GM18870 (cell line): Measurements from ENCODE around the gene CENPP.

ENCODE experiments used
- ATAC-seq: cut with Tn5 transposase; IDR thresholded peaks from one replicate; pipeline ENCODE4 v1.9.1; 2021; ENCODE audit warnings: moderate library complexity; ENCODE audit not compliant: unreplicated experiment

CENPP gene

DNA sequence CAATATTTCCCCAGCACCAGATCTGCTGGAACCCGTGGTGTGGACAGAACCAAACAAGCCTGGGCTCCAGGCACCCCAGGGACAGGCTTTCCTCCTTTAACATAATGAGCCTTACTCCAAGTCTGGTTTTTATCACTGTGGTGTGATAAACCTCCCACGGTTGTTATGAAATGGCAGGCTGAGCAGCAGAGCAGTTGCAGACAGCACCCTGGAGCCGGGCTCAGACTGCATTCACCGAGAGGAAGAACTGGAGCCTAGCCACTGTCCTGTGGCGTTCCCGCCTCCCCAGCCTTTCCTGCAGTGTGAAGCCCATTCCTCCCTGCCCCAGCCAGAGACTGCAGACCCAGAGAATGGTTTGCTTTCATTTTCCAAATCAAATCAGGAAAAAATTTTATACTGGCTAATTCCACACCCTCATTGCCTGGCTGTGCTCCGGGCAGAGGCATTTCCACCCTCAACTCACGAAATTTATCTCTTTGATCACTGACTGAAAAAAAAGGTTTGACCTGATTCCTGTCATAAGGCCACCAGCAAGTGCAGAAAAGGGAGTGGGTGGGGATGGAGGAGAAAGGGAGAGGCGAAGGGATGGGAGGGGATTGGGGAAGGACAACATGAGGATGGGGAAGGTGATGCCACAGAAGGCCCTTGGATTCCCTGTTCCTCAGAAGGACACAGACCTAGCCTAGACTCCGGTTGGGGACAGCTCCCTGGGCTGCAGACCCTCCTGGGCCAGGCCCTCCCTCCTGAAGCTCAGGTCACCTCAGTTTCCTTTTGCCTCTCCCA is 325.3 kb downstream of the CENPP start:
- ATAC-seq, result no peak

DNA sequence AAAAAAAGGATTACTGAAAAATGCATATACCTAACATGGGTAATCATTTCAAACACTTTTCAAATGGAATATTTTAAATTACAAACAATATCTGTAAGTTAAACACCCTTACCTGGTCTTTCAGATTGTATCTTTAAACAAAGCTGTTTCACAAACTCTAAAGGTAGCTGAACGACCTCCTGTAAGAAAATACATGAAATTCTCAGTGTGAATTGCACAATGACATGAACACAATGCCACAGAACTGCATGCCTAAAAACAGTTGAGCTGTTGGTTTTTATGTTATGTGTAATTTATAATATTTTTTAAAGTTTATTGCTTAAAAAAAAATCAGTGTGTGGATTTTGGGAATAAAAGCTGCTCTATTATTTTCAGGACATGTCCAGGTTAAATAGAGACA is 326.7 kb downstream of the CENPP start:
- no peak for ATAC-seq

DNA sequence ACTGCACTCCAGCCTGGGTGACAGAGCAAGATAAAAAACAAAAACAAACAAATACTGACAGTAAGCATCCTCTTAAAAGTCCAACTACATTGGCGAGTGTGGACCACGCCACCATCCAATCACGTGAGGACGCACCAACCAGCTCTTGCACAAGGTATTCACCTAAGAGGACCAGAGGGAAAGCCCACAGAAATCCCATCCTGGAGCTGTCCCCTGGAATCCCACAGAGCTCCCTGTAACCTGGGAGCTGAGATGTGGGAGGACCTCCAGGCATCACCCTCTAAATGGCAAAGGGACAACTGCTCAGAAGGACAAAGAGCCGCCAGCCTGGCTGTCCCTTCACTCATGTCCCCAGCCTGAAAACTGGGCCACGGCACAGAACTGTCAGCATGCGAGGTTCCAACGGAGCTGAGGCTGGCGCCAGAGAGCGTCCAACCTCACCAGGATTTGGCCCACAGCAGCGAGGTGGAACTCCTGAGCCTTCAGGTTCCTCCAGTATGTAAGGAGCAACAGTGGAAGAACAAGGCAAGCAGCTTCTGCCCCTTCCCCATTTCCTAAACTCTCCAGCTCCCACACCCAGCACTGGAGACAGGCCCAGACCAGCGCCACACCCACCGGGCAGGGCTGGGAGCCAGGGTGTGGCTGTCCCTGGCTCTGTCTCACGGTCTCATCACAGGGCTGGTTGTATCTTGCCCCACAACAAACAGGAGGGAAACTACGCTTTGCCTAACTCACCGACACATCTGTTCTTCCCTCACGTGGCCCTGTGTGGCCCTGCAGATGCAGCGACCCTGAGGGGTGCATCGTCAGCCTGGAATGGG is 328.9 kb downstream of the CENPP start:
- ATAC-seq, result no peak

DNA sequence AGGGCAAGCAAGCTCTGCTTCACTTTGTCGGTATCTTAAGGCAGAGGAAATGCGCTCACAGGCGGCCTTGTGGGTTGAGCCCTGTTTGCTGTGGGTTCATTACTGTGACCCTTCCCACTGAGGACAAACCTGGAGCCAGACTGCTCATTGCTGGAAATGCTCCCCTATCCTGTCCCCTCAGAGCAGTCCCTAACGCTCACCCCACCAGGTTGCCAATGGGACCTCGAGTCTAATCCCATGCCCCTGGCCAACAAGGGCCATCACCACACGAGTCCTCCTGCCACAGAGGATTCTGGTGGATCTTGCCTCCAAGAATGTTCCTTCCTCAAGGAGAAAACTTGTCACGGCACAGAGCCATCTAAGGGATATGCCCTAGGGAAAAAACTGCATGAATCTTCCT is 329.6 kb downstream of the CENPP start:
- no peak for ATAC-seq

DNA sequence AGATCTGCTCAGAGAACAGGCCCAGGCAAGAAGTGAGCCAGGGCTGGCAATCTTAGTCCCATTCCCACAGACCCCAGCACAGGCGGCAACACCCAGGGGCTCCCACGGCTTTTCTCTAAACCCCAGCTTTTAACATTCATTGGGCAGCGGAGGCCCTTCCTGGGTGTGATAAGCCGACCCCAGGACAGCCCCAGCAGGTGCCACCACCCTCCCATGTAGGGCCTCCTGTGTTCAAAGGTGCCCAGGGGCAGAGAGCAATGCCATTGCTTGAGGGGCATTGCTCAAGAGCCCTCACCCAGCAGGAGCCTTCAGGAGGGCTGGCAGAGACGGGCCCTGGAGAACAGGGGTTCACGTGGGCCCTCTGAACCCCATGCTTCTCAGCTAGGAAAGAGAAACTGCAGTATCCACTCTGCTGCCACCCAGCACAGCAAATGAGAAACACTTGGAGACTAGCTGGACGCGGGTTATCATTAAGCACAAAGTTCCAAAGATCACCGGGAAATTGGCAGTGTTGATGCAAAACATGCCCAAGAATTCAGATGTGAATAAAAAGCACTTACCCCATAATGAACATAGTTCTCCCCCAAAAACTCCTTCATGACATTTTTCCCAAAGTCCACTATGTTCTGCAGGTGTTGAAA is 330.3 kb downstream of the CENPP start:
- ATAC-seq, result no peak

DNA sequence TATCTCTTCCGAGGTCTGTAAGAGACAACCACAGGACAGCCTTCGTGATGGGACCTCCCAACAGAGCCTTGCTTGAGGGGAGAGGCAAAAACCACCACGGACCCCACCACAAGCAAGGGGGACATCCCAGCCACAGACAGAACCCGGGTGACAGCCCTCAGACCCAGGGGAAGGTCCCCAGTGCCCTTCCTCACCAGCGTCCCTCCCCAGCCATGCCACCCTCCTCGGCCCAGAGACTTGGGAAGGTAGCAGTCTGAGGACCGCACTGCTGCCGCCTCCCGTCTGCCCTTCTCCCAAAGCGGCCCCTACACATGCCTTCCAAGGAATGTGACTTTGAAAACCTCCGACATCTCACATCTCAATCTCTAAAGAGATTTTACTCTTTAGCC is 330.8 kb downstream of the CENPP start:
- no peak for ATAC-seq

DNA sequence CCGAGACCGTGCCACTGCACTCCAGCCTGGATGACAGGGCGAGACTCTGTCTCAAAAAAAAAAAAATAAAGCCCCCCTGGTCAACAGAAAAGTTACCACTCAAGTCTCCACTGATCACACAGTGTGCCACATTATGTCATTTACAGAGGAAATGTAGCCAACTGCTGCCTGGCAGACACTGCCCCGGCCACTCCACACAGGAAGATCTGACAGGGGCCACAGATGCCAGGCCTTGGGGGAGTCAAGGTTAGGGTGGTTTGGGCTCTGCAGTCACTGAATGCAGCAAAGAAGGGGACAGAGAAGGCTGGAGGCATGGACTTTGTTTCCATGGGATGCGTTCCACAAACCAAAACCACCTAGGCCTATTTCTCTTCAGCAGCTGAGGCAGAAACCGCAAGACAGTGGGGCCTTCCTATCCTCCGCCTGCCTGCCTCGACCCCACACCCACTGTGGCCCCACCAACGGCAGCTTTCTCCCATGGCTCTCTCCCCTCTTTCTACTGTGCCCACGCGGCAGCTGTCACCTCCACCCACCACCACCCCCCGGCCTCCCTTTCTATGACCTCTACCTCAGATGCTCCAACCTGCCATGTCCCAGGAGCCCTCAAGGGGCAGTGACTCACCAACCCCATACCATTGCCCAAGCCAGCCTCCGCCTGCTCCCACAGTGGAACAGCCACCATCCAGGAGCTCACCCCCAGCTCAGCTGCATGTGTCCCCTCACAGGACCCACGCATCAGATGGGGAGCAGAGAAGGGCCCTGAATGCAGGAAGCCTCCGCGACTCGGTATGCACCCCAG is 331.7 kb downstream of the CENPP start:
- no peak for ATAC-seq

DNA sequence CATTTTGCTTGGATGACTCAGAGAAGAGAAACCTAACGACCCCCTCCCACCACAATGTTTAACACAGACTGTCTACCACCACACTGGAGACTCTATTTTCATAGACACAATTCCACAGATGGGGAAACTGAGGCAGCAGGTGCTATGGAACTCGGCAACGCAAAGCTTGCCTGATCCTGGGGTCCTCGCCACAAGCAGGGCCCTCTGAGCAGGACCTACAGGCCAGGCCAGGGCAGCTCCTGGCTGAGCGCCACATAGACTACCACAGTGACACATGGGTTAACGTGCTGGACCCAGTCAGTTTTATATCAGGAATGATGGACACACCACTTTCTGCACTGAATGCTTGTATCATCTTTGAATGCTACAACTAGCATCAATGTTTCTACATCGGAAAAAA is 332.4 kb downstream of the CENPP start:
- no peak for ATAC-seq

DNA sequence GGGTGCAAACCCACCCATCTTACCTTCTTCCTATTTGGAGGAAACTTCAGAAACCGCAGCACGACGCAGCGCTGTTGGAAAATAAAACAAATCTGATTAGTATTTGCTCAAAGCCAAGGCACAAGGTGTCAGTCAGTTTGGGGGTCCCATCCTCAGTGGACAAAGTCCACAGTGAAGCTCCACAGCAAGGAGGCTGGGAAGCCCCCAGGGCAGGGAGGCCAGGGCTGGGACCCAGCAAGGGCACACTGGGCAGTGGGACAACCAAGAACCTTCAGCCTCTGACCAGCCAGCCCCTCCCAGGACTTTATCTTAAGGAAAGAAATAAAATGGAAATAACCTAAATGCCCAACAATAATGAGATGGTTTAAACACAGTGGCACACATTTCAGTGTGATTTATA is 332.9 kb downstream of the CENPP start:
- no peak for ATAC-seq

DNA sequence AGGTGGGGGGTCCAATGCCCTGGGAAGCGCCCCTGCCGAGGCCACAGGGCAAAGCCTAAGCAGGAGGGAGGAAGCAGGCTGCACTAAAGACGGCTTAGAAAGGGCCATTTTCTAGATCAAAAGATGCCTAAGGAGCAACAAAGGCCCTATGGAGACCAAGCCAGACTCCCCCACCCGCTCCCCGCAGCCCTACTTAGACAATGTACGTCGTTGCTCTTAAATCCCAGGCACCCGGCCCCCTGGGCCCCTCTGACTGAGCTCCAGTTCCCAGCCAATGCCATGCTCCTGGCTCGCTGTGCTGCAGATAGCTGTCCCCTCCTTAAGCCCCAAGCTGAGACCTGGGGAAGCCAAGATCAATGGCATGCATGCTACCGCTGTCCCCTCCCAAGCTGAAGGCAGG is 333.8 kb downstream of the CENPP start:
- ATAC-seq, result no peak

DNA sequence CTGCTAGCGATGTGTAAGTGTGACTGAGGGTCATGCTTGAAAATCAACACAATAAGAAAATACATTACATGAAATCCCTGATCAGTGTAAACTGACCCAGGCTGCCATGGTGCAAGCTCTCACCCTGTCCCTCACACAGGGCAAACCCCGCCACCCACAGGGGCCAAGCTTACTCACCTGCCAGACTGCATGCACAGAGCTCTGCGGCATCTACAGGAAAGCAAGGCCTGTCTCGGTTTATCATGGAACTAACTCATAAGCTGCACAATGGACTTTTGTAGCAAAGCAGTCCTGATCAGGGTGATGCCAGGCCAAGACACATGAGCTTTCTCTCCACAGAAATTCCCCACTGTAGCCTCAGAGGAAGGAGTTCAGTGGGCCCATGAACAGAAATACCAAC is 334.5 kb downstream of the CENPP start:
- no peak for ATAC-seq

DNA sequence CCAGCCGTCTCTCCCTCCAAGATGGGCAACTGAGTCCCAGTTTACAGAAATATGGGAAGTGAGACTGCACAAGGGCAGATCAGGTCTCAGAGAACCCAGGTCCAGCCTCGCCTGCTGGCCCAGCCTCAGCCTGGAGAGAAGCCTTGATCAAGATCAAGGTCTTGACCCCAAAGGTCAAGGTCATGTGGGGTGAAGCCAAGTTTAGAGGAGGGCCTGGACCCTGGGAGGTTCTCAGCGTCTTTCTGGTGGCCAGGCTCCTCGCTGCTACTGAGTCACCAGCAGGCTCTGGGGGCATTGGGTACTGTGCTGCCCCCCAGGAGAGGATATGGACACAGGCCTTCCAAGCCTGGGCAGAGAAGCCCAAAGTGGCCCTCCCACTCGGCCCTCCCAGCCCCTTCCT is 335.4 kb downstream of the CENPP start:
- no peak for ATAC-seq

DNA sequence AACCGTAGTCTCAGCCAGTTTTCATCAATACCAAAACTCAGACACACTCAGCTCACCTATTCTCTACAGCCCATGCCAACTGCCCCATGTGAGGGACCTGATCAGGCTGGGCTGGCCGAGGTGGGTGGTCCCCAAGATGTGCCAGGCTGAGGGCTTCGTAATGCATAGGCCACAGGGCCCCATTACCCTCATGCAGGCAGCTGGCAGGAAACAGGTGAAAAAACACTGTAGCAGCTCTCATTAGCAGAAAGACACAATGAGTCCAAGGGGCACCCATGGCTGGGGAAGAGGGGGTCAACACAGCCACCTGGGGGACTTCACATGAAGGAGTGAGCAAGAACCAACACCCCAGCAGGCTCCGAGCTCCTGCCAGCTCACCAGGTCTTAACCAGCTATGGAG is 336.0 kb downstream of the CENPP start:
- no peak for ATAC-seq

DNA sequence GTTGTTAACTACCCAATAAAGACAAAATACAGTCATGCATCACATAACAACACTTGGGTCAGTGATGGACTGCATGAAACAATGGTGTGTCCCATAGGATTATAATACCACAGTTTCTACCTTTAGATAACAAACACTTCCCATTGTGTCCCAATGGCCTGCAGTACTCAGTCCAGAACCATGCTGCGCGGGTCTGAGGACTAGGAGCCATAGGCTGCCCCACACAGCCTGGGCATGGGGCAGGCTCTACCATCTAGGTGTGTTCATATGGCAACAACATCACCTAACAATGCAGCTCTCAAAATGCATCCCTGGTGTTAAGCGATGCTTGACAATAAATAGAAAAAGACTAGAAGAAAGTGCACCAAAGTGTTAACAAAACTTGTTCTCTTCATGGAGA is 337.4 kb downstream of the CENPP start:
- no peak for ATAC-seq

DNA sequence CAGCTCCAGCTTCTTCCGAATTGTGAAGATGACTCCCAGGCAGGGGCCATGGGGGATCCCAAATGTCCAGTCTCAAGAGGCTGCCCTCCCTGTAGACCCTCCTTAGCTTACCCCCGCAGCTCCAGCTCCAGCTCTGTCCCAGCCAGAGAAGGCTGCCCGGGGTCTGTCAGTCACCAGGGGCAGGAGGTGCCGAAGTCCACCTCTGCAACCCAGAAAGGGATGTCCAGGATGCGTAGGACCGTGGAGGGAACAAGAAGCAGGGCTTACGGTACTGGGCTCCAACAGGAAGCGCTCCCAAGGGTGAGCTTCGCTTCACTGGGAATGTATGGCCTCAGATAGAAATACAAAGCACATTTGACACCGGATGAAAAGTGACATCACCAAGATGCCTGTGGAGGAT is 338.2 kb downstream of the CENPP start:
- ATAC-seq, result no peak

DNA sequence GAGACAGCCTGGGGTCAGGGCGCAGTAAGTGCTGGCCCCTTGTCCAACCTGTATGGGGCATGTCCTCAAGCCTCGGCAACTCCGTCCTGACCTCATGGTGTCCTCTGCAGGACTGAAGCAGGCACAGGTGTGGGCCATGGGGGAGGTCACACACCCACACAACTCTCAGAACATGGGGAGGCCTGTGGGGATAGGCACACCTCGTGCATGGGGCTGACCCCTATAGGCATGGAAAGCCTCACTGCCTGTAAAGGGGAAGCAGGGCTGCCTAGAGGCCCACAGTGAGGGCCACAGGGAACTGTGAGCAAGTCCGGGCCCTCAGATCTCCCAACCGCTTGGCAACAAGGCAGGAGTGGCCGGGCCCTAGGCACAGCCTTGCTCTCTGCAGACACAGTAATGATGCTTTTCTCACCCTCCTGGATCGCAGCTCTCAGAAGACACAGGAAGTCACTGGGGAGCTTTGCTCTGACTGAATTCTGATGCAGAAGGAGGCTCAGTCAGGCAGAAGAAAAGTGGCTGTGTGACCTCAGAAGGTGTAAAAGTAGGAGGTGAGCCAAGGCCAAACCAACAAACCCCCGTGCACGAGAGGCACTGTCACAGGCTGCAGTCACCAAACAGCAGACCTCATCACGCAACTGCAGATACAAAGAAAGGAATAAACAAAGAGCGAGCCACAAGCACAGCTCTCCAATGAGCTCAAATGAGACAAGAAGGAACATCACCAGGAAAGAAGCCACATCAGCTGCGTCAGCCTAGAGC is 338.8 kb downstream of the CENPP start:
- ATAC-seq, result no peak

DNA sequence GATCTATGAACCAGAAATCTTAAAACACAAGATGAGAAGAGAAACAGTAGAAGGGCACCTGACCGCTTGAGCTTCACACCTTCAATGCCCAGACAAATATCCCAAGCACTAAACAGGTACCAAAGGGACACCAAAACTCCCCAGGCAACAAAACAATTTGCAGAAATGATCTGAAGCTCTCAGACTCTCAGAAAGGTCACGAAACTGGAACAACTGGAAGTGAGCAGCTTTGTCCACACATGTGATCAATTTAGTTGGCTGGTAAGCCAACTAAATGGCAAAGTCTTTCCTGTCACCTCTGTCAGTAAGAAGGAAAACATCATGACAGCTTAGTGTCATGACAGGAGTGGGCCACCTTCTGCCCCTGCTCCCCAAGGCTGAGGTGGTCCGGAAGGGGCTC is 340.1 kb downstream of the CENPP start:
- ATAC-seq, result no peak

DNA sequence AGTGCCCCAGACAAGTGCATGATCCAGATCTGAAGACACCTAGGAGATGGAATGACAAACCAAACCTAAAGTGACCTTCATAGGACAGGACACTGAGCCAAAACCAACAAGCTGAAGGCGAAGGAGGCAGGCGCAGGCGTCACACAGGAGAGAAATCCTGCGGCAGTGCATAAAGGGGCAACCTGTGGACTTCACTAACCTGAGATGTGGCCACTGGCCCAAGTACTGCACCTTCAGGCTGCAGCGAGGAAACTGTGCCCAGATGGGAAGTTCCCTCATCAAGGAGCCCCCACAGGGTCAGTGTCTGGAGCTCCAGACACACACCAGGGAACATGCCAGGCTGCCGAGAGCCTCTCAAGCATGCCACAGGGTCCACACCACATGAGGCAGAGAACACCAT is 340.5 kb downstream of the CENPP start:
- ATAC-seq, result no peak

DNA sequence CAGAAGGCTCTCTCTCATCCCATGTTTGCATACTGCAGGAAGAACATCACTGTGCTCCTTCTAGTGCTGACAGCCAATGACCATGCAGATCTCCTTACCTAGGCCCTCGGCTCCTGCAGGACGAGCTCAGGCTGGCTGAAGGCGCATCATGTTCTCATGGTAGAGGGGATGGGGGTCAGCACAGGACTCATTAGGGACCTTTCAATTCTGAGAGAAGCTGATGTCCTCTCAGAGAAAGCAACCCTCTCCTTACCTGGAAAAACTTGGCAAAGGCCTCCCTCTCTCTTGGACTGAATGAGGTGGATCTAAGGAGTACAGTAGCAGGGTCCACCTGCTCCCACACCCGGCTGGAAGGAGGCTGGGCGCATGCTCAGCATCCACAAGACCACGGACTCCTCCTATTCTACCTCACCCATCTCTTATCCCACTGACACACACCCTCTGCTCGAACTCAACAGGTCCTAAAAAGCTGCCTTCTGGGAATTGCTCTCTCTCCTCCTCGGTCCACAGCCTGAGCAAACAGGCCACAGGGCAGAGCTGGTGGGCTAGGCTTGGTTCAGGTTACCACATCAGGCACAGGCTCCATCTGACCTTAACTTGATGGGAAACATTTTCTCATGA is 341.3 kb downstream of the CENPP start:
- ATAC-seq, result no peak
